IMR-90 (cell line): ENCODE measurements around the gene RUBCN. TPM values are rescaled to one million over a fixed set of nuclear protein-coding genes. Genes with fewer than 3 reads are reported as not detected.

Source experiments
- ATAC-seq: fragments of 200-7000 bp; cut with Tn5 transposase; 2 replicates; pipeline ENCODE4 v1.9.1; 2020; ENCODE audit warnings: low read depth, mild to moderate bottlenecking, moderate library complexity
- BruUV-seq: library from RNA; stranded (reverse); fragments of 400-500 nt; replicated peaks from 2 replicates; lab custom pipeline; 2021; lab: Mats Ljungman, UMichigan
- CTCF ChIA-PET: fragments of 300-600 bp; formaldehyde crosslinking; extraction: SDS; loops from one replicate; lab custom pipeline; 2021; ENCODE audit warnings: antibody characterized with exemption; lab: Yijun Ruan, JAX
- POLR2A ChIA-PET: fragments of 300-600 bp; sonication (Branson Sonifier 250); formaldehyde crosslinking; loops from one replicate; lab custom pipeline; 2022; ENCODE audit warnings: antibody characterized with exemption; ENCODE audit not compliant: unreplicated experiment; lab: Charles Lee
- DNase-seq: peaks from one replicate; pipeline ENCODE4 v3.0.0; 2013
- H2AFZ ChIP-seq: replicated peaks from 2 replicates; pipeline ENCODE3; 2013; ENCODE audit warnings: low read length, mild to moderate bottlenecking; ENCODE audit not compliant: poor library complexity
- H2AK5ac ChIP-seq: 2 replicates; pipeline ENCODE4 v1.6.1; 2013; ENCODE audit warnings: low read depth, low read length, inconsistent platforms
- H2AK9ac ChIP-seq: replicated peaks from 2 replicates; pipeline ENCODE3; 2013; ENCODE audit warnings: mild to moderate bottlenecking, low read depth, low read length, moderate library complexity; ENCODE audit not compliant: poor library complexity
- H2BK120ac ChIP-seq: 2 replicates; pipeline ENCODE4 v1.6.1; 2013; ENCODE audit warnings: low read depth, low read length, inconsistent platforms
- H2BK15ac ChIP-seq: 3 replicates; pipeline ENCODE4 v1.6.1; 2013; ENCODE audit warnings: low read depth, low read length, inconsistent platforms
- H2BK20ac ChIP-seq: 2 replicates; pipeline ENCODE4 v1.6.1; 2013; ENCODE audit warnings: low read depth, mild to moderate bottlenecking, inconsistent platforms, low read length, moderate library complexity
- H2BK5ac ChIP-seq: 2 replicates; pipeline ENCODE4 v1.6.1; 2013; ENCODE audit warnings: mild to moderate bottlenecking, low read depth, low read length, inconsistent platforms; ENCODE audit not compliant: poor library complexity, severe bottlenecking
- H3K14ac ChIP-seq: replicated peaks from 2 replicates; pipeline ENCODE4 v1.6.1; 2013; ENCODE audit warnings: low read depth, low read length, inconsistent platforms
- H3K18ac ChIP-seq: 2 replicates; pipeline ENCODE4 v1.6.1; 2013; ENCODE audit warnings: low read depth, low read length, control low read depth
- H3K23ac ChIP-seq: 2 replicates; pipeline ENCODE4 v1.6.1; 2013; ENCODE audit warnings: low read depth, low read length, inconsistent platforms
- H3K27ac ChIP-seq: 2 replicates; pipeline ENCODE4 v1.5.1; 2013; ENCODE audit warnings: mild to moderate bottlenecking, control low read depth, low read length; ENCODE audit not compliant: insufficient read depth
- H3K27me3 ChIP-seq: 2 replicates; pipeline ENCODE4 v1.6.1; 2013; ENCODE audit warnings: low read length; ENCODE audit not compliant: control insufficient read depth, insufficient read depth
- H3K36me3 ChIP-seq: 2 replicates; pipeline ENCODE4 v1.6.1; 2013; ENCODE audit warnings: low read length, mixed read lengths; ENCODE audit not compliant: control insufficient read depth, insufficient read depth
- H3K4ac ChIP-seq: 2 replicates; pipeline ENCODE4 v1.6.1; 2013; ENCODE audit warnings: low read depth, low read length, inconsistent platforms
- H3K4me1 ChIP-seq: 2 replicates; pipeline ENCODE4 v1.6.1; 2013; ENCODE audit warnings: low read length, mixed read lengths; ENCODE audit not compliant: control insufficient read depth, insufficient read depth
- H3K4me2 ChIP-seq: 2 replicates; pipeline ENCODE4 v1.6.1; 2013; ENCODE audit warnings: low read depth, mild to moderate bottlenecking, control low read depth, low read length, moderate library complexity
- H3K4me3 ChIP-seq: 2 replicates; pipeline ENCODE4 v1.5.1; 2013; ENCODE audit warnings: low read depth, mild to moderate bottlenecking, control low read depth, low read length, moderate library complexity; ENCODE audit not compliant: insufficient read depth
- H3K56ac ChIP-seq: 2 replicates; pipeline ENCODE4 v1.6.1; 2013; ENCODE audit warnings: low read length, inconsistent platforms; ENCODE audit not compliant: insufficient read depth; ENCODE audit errors: extremely low read depth
- H3K79me1 ChIP-seq, 2 experiments: 2 replicates each; pipeline ENCODE4 v1.6.1; 2013; ENCODE audit warnings: low read length in 2 of 2, inconsistent platforms in 1 of 2, low read depth in 1 of 2
- H3K9ac ChIP-seq: 2 replicates; pipeline ENCODE4 v1.6.1; 2013; ENCODE audit warnings: low read depth, low read length, control low read depth
- H3K9me1 ChIP-seq: 2 replicates; pipeline ENCODE4 v1.6.1; 2013; ENCODE audit warnings: low read length, inconsistent platforms; ENCODE audit not compliant: insufficient read depth
- H3K9me3 ChIP-seq: 2 replicates; pipeline ENCODE4 v1.6.1; 2013; ENCODE audit warnings: low read length; ENCODE audit not compliant: control insufficient read depth, insufficient read depth
- H4K20me1 ChIP-seq: 2 replicates; pipeline ENCODE4 v1.6.1; 2013; ENCODE audit warnings: low read length, inconsistent platforms; ENCODE audit not compliant: insufficient read depth
- H4K5ac ChIP-seq: 2 replicates; pipeline ENCODE4 v1.6.1; 2013; ENCODE audit warnings: mild to moderate bottlenecking, low read depth, low read length, control low read depth
- H4K8ac ChIP-seq, 2 experiments: 2 replicates each; pipeline ENCODE4 v1.6.1; 2013; ENCODE audit warnings: low read depth in 2 of 2, low read length in 2 of 2, control low read depth in 1 of 2, inconsistent platforms in 1 of 2
- H4K91ac ChIP-seq: 2 replicates; pipeline ENCODE4 v1.6.1; 2013; ENCODE audit warnings: low read depth, low read length, inconsistent platforms; ENCODE audit not compliant: insufficient read depth
- BHLHE40 ChIP-seq: fragments of 150-350 bp; IDR thresholded peaks from 2 replicates; pipeline ENCODE4 v1.6.1; 2016; ENCODE audit warnings: mild to moderate bottlenecking, low read depth, low read length
- CEBPB ChIP-seq: IDR thresholded peaks from 2 replicates; pipeline ENCODE4 v1.6.1; 2012; ENCODE audit warnings: low read depth, low read length, improper control_type of control experiment
- CHD1 ChIP-seq: IDR thresholded peaks from 2 replicates; pipeline ENCODE4 v1.6.1; 2012; ENCODE audit warnings: low read depth, low read length, improper control_type of control experiment
- FOS ChIP-seq: fragments of 150-350 bp; IDR thresholded peaks from 2 replicates; pipeline ENCODE4 v1.6.1; 2016; ENCODE audit warnings: low read depth, low read length
- MAFK ChIP-seq: IDR thresholded peaks from 2 replicates; pipeline ENCODE4 v1.6.1; 2012; ENCODE audit warnings: low read depth, low read length, improper control_type of control experiment
- MAZ ChIP-seq: IDR thresholded peaks from 2 replicates; pipeline ENCODE4 v1.6.1; 2012; ENCODE audit warnings: low read depth, mild to moderate bottlenecking, low read length, improper control_type of control experiment, moderate library complexity, borderline replicate concordance
- MXI1 ChIP-seq: IDR thresholded peaks from 2 replicates; pipeline ENCODE4 v1.6.1; 2012; ENCODE audit warnings: low read depth, mild to moderate bottlenecking, low read length, moderate library complexity, borderline replicate concordance
- NFE2L2 ChIP-seq: fragments of 150-350 bp; IDR thresholded peaks from 2 replicates; pipeline ENCODE4 v1.6.1; 2016; ENCODE audit warnings: low read depth, mild to moderate bottlenecking, low read length
- POLR2A ChIP-seq: IDR thresholded peaks from 2 replicates; pipeline ENCODE4 v1.6.1; 2012; ENCODE audit warnings: mild to moderate bottlenecking, low read depth, low read length
- RAD21 ChIP-seq: IDR thresholded peaks from 2 replicates; pipeline ENCODE4 v1.6.1; 2012; ENCODE audit warnings: low read length, improper control_type of control experiment
- RCOR1 ChIP-seq: IDR thresholded peaks from 2 replicates; pipeline ENCODE4 v1.6.1; 2012; ENCODE audit warnings: mild to moderate bottlenecking, low read length, improper control_type of control experiment; ENCODE audit not compliant: insufficient replicate concordance
- RFX5 ChIP-seq: IDR thresholded peaks from 2 replicates; pipeline ENCODE4 v1.8.0; 2012; ENCODE audit warnings: low read depth, mild to moderate bottlenecking, low read length, moderate library complexity
- SMC3 ChIP-seq: fragments of 150-350 bp; IDR thresholded peaks from 2 replicates; pipeline ENCODE4 v1.6.1; 2016; ENCODE audit warnings: low read depth, mild to moderate bottlenecking, antibody characterized with exemption, low read length, moderate library complexity
- WGBS, 2 experiments: methylation state at CpG; one replicate each; pipeline versions ENCODE4 v1.1.5 to v1.1.7; 2013; ENCODE audit warnings: missing lambda C conversion rate in 2 of 2; ENCODE audit not compliant: insufficient read length in 1 of 2; ENCODE audit errors: extremely low coverage in 2 of 2; 5-methylcytosine and 5-hydroxymethylcytosine counted together
- dilution Hi-C: fragments of 300-500 bp; cut with HindIII; formaldehyde crosslinking; loops from one replicate; pipeline ENCODE4 v1.14.3; 2018; ENCODE audit warnings: low sequenced_read_pairs; ENCODE audit not compliant: unreplicated experiment
- in situ Hi-C: fragments of 300-500 bp; cut with MboI; formaldehyde crosslinking; loops from 3 replicates; pipeline ENCODE4 v1.14.3; 2019; ENCODE audit warnings: low sequenced_read_pairs, inconsistent platforms, mixed read lengths
- intact Hi-C: fragments of 100-400 bp; cut with micrococcal nuclease; formaldehyde crosslinking; loops from 2 replicates; pipeline ENCODE4 v1.10.0; 2022
- polyA plus RNA-seq, 3 experiments: library from polyadenylated mRNA; depleted of rRNA; stranded (reverse); fragments of >200 nt; gene quantifications; 2 replicates each; pipeline ENCODE4 v1.2.3, GENCODE V29; 2012; ENCODE audit warnings: low replicate concordance in 1 of 3
- total RNA-seq: library from RNA; depleted of rRNA; stranded (reverse); fragments of >200 nt; gene quantifications from 2 replicates; pipeline ENCODE4 v1.2.3, GENCODE V29; 2012
- TF ChIP-seq, protein P1 (sequence below): fragments of 150-350 bp; IDR thresholded peaks from 2 replicates; pipeline ENCODE4 v1.6.1; 2017; ENCODE audit warnings: mild to moderate bottlenecking, antibody characterized with exemption, low read length, low read depth
- TF ChIP-seq, protein P2 (sequence below): fragments of 150-350 bp; IDR thresholded peaks from 2 replicates; pipeline ENCODE4 v1.6.1; 2016; ENCODE audit warnings: low read depth, mild to moderate bottlenecking, low read length, moderate library complexity, borderline replicate concordance
- TF ChIP-seq, protein P3 (sequence below): conservative IDR thresholded peaks from 2 replicates; pipeline ENCODE4 v1.5.1; 2012; ENCODE audit warnings: mild to moderate bottlenecking, low read depth, low read length, improper control_type of control experiment

The RUBCN gene
- total and polyA plus RNA-seq, 2 of the 4 experiments (the other 2 are of a cell fraction) = 10.8 to 12.6 TPM

GRCh38 chr3:197714251-197714650, 22.5 kb downstream of the RUBCN start:
- no peak overlapping the region for H3K27ac ChIP-seq
- H3K79me1 ChIP-seq = peaks cover 13 to 52% of the 10 kb centered on the region in 2 experiments
- H2BK15ac ChIP-seq = 0 out of 3 replicates have a peak overlapping the region, but pooled peaks have one; percentile 54
- TF ChIP-seq POLR2A (no peak), FOS (no peak), NFE2L2 (no peak), SMC3 (no peak), RCOR1 (no peak), MXI1 (no peak), BHLHE40 (no peak), RFX5 (no peak), RAD21 (no peak), CHD1 (no peak), MAZ (no peak), MAFK (no peak), CEBPB (no peak)
- TF ChIP-seq, protein P1, sequence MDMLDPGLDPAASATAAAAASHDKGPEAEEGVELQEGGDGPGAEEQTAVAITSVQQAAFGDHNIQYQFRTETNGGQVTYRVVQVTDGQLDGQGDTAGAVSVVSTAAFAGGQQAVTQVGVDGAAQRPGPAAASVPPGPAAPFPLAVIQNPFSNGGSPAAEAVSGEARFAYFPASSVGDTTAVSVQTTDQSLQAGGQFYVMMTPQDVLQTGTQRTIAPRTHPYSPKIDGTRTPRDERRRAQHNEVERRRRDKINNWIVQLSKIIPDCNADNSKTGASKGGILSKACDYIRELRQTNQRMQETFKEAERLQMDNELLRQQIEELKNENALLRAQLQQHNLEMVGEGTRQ = no peak
- TF ChIP-seq, protein P2, sequence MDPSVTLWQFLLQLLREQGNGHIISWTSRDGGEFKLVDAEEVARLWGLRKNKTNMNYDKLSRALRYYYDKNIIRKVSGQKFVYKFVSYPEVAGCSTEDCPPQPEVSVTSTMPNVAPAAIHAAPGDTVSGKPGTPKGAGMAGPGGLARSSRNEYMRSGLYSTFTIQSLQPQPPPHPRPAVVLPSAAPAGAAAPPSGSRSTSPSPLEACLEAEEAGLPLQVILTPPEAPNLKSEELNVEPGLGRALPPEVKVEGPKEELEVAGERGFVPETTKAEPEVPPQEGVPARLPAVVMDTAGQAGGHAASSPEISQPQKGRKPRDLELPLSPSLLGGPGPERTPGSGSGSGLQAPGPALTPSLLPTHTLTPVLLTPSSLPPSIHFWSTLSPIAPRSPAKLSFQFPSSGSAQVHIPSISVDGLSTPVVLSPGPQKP = no peak
- TF ChIP-seq, protein P3, sequence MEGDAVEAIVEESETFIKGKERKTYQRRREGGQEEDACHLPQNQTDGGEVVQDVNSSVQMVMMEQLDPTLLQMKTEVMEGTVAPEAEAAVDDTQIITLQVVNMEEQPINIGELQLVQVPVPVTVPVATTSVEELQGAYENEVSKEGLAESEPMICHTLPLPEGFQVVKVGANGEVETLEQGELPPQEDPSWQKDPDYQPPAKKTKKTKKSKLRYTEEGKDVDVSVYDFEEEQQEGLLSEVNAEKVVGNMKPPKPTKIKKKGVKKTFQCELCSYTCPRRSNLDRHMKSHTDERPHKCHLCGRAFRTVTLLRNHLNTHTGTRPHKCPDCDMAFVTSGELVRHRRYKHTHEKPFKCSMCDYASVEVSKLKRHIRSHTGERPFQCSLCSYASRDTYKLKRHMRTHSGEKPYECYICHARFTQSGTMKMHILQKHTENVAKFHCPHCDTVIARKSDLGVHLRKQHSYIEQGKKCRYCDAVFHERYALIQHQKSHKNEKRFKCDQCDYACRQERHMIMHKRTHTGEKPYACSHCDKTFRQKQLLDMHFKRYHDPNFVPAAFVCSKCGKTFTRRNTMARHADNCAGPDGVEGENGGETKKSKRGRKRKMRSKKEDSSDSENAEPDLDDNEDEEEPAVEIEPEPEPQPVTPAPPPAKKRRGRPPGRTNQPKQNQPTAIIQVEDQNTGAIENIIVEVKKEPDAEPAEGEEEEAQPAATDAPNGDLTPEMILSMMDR = no peak
- peak overlapping the region; percentile 14; the same call in 1 of the 2 replicates for H2BK20ac ChIP-seq
- no peak overlapping the region for H3K18ac ChIP-seq
- H2AK5ac ChIP-seq = peak overlapping the region; percentile 55
- H3K14ac ChIP-seq = no peak overlapping the region
- ChIA-PET CTCF (interaction anchor here (0.6 to 0.7 kb wide), 2 partner anchors 21 to 34 kb away, joined by 4 to 7 read pairs; no protein-coding TSS in a partner anchor), POLR2A (no interaction called here)
- no peak for DNase-seq
- H3K4me2 ChIP-seq = no peak overlapping the region
- peaks cover 7% of the 10 kb centered on the region for H3K4me1 ChIP-seq
- H3K4me3 ChIP-seq = no peak overlapping the region
- no peaks in the 10 kb centered on the region for H4K20me1 ChIP-seq
- 0 out of 2 replicates have a peak, but pooled peaks cover 1% of the 10 kb centered on the region for H3K36me3 ChIP-seq
- H4K91ac ChIP-seq = peak overlapping the region; percentile 23; the same call in 1 of the 2 replicates
- H3K9me3 ChIP-seq = no peaks in the 10 kb centered on the region
- 0 out of 2 replicates have a peak overlapping the region, but pooled peaks have one; percentile 26 for H2BK120ac ChIP-seq
- no peak overlapping the region for H3K56ac ChIP-seq
- no peak overlapping the region for H4K5ac ChIP-seq
- in situ Hi-C loops (no loop called here), dilution Hi-C loops (no loop called here), intact Hi-C loops (no loop called here)
- no peak overlapping the region for H3K23ac ChIP-seq
- H3K4ac ChIP-seq = peak overlapping the region; percentile 51; the same call in 1 of the 2 replicates
- H3K9ac ChIP-seq = no peak overlapping the region
- no peak for ATAC-seq
- H3K27me3 ChIP-seq = no peaks in the 10 kb centered on the region
- peaks cover 7% of the 10 kb centered on the region; the same call in 1 of the 2 replicates for H3K9me1 ChIP-seq
- no peak overlapping the region for H2AFZ ChIP-seq
- no TSS peak for BruUV-seq
- H4K8ac ChIP-seq = peak overlapping the region in 1 of 2 experiments; percentile 24; a peak in 2 of 4 replicates
- peak overlapping the region; percentile 0 for H2BK5ac ChIP-seq
- H2AK9ac ChIP-seq = peak overlapping the region; percentile 37
- no CpG with 5 or more reads among the region's 4 CpGs for WGBS, 2 experiments
